Pulmonary artery endothelial cell (primary cell): Measurements from ENCODE around the gene ERMARD. TPM values are rescaled to one million over a fixed set of nuclear protein-coding genes. Genes with fewer than 3 reads are reported as not detected.
"Not testable (repeated sequence)": the region's sequence is repeated elsewhere in the genome, so short reads cannot be mapped to it uniquely, and the experiment has no call there.

Experiments
- DNase-seq: peaks from one replicate; pipeline ENCODE4 v3.0.0-alpha.2; 2011; ENCODE audit warnings: low read depth, low spot score
- total RNA-seq: library from RNA; depleted of rRNA; stranded (reverse); fragments of >200 nt; gene quantifications from 2 replicates; pipeline ENCODE4 v1.2.3, GENCODE V29; 2014

The ERMARD gene
- total RNA-seq, 1 donor from 2014 or later: 17.3 TPM

- DNase-seq: no peak
These were observed 13.0 kb upstream of the ERMARD start for GRCh38 chr6:169738204-169738975.

- DNase-seq: no peak
These were observed 12.4 kb upstream of the ERMARD start for GRCh38 chr6:169738976-169739529.

- no peak for DNase-seq
These were observed 10.1 kb upstream of the ERMARD start for GRCh38 chr6:169741344-169741743.

- no peak for DNase-seq
These were observed 6.0 kb upstream of the ERMARD start for GRCh38 chr6:169745405-169745804.

- DNase-seq: no peak
These were observed 4.9 kb upstream of the ERMARD start for GRCh38 chr6:169746556-169746955.

GRCh38 chr6:169752074-169752623 lies 727 bp downstream of the ERMARD start:
- no peak for DNase-seq

GRCh38 chr6:169755162-169755561 lies 3.7 kb downstream of the ERMARD start:
- no peak for DNase-seq

GRCh38 chr6:169763308-169763707 lies 11.9 kb downstream of the ERMARD start:
- DNase-seq: no peak

- no peak for DNase-seq
These were observed 12.5 kb downstream of the ERMARD start for GRCh38 chr6:169763881-169764280.

GRCh38 chr6:169765789-169766188 lies 14.4 kb downstream of the ERMARD start:
- not testable (repeated sequence) for DNase-seq

GRCh38 chr6:169766232-169766631 lies 14.8 kb downstream of the ERMARD start:
- DNase-seq: no peak

- DNase-seq: no peak
These were observed 15.7 kb downstream of the ERMARD start for GRCh38 chr6:169766921-169767736.

- DNase-seq: no peak
These were observed 22.9 kb downstream of the ERMARD start for GRCh38 chr6:169774347-169774746.

- DNase-seq: no peak
These were observed 23.9 kb downstream of the ERMARD start for GRCh38 chr6:169775321-169775720.

- DNase-seq: no peak
These were observed 25.0 kb downstream of the ERMARD start for GRCh38 chr6:169776379-169776778.

- no peak for DNase-seq
These were observed 26.5 kb downstream of the ERMARD start for GRCh38 chr6:169777896-169778295.

GRCh38 chr6:169778646-169779045 lies 27.2 kb downstream of the ERMARD start:
- DNase-seq: no peak

- no peak for DNase-seq
These were observed 27.8 kb downstream of the ERMARD start for GRCh38 chr6:169779092-169779815.

GRCh38 chr6:169779896-169780295 lies 28.5 kb downstream of the ERMARD start:
- DNase-seq: no peak

GRCh38 chr6:169780571-169781091 lies 29.2 kb downstream of the ERMARD start:
- DNase-seq: no peak

GRCh38 chr6:169782966-169783365 lies 31.5 kb downstream of the ERMARD start:
- DNase-seq: no peak
